ENCODE measurements around the gene SFTPB.

SFTPB gene

DNA sequence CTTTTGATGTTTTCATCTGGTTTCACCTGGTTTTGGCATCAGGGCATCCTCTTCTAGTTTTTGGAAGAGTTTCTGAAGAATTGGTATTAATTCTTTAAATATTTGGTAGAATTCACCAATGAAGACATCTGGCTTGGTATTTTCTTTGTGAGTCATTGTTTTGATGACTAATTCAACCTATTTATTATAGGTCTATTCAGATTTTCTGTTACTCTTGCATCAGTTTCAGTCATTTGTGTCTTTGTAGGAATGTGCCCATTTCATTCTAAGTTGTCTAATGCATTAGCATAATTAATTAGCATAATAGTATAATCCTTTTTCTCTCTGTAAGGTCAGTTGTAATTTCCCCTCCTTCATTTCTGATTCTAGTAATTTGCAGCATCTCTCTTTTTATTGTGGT lies 34.2 kb upstream of the SFTPB start:
- DNase-seq (ENCODE audit: low spot score) = no peak

DNA sequence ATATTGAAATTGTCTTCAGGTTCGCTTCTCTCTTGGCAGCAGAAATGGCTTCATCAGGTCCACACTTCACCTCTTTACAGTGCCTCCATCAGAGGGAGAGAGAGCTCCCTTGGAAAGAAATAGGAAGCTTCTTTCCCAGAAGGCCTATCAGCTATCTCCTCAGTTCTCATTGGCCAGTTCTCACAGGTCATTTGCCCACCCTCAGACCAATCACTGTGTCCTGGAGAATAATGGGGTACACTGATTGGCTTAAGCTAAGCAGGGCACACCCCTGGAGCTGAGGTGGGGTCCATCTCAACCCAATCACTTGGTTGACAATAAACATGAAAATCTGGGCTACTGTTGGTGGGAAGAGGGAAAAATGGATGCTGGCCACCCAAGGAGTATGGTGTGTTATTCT lies 31.3 kb upstream of the SFTPB start:
- no peak for DNase-seq (ENCODE audit: low spot score)

GRCh38 chr2:85698880-85699254 lies 30.9 kb upstream of the SFTPB start:
- DNase-seq (ENCODE audit: low spot score) = no peak

- DNase-seq (ENCODE audit: low spot score) = no peak
Observed at GRCh38 chr2:85698184-85698879, 30.3 kb upstream of the SFTPB start.

DNA sequence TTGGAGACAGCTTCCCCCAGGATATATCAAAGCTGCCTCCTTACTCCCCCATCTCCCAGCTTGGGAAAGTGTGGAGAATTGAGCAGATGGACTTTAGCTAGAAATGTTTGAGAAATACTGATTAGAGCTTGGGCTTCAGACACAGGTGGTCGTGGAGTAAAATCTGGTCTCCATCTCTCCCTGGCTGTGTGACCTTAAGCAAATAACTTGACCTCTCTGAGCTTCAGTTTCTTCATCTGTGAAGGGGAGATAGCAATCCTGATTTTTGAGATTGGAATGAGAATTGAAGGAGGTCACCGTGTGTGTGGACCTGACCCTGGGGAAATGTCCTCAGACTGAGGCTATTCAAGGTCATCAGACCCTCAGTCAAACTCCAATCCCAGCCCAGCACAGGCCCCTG lies 29.7 kb upstream of the SFTPB start:
- no peak for DNase-seq (ENCODE audit: low spot score)

DNA sequence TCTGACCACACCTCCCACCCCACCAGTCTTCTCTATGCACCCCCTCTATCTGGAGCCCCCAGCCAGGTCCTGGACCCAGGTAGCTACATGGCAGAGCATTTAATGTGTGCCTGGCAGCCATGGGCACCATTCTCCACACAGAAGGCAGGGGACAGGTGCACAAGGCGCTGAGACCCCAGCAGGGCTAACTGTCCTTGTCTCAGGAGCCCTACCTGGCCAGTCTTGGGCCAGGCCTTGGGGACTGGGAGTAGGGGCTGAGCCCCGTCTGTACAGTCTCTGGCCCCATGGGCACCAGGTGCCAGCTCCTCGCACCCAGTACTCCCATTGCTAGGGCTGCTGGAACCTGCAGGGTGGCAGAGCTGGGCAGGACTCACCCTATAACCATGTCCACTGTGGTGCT lies 29.1 kb upstream of the SFTPB start:
- no peak for DNase-seq (ENCODE audit: low spot score)

GRCh38 chr2:85695691-85696668 lies 28.0 kb upstream of the SFTPB start:
- DNase-seq (ENCODE audit: low spot score) = no peak

DNA sequence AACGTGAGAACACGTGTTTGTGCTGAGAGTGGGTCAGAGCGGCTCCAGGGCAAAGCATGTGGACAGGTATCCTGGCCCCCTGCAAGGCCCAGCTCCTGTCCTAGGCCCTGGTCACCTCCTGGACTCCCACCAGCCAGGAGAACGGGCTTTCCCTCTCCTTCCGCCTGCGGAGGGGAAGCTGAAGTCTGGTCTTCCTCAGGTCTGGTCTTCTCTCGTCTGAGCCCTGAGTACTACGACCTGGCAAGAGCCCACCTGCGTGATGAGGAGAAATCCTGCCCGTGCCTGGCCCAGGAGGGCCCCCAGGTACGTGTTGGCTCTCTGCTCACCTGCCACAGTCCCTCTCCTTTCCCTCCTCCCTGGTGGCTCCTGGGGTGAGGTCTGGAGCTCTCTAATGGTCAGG lies 27.1 kb upstream of the SFTPB start:
- DNase-seq (ENCODE audit: low spot score) = no peak

- no peak for DNase-seq (ENCODE audit: low spot score)
Observed at GRCh38 chr2:85694052-85695025, 26.3 kb upstream of the SFTPB start, which contains the start of gene GNLY. GNLY (plus strand) TSS chr2:85694358; CDS start chr2:85694419, 61 bp downstream.

- no peak for DNase-seq (ENCODE audit: low spot score)
Observed at GRCh38 chr2:85692039-85692645, 24.1 kb upstream of the SFTPB start.

GRCh38 chr2:85690932-85691331 lies 22.9 kb upstream of the SFTPB start:
- DNase-seq (ENCODE audit: low spot score) = no peak

GRCh38 chr2:85684806-85685205 lies 16.8 kb upstream of the SFTPB start:
- DNase-seq (ENCODE audit: low spot score) = no peak

DNA sequence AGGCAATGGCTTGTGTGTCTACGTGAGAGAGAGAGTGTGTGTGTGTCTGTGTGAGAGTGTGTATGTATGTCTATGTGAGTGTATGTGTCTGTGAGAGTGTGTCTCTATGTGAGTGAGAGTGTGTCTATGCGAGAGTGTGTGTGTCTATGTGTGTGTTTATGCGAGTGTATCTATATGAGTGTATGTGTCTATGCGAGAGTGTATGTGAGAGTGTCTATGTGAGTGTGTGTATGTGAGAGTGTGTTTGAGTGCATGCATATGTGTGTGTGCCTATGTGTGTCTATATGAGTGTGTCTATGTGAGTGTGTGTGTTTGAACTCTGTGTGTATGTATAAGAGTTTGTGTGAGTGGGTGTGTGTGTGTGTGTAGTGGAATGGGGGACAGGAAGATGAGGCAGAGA lies 16.4 kb upstream of the SFTPB start:
- DNase-seq (ENCODE audit: low spot score) = no peak

DNA sequence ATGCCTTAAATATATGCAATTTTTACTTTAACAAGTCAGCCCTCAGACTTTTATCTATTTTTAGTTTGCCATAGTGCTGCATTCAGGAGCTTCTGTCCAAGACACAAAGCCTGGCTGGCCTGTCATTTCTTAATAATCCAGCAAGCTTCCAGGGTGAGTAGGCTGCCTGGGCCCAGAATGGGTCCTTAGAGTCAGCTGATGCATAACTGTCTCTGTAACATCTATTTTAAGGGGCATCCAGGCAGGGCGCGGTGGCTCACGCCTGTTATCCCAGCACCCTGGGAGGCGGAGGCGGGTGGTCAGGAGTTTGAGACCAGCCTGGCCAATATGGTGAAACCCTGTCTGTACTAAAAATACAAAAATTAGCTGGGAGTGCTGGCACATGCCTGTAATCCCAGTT lies 14.4 kb upstream of the SFTPB start:
- DNase-seq (ENCODE audit: low spot score) = no peak

GRCh38 chr2:85681776-85682175 lies 13.8 kb upstream of the SFTPB start:
- no peak for DNase-seq (ENCODE audit: low spot score)

DNA sequence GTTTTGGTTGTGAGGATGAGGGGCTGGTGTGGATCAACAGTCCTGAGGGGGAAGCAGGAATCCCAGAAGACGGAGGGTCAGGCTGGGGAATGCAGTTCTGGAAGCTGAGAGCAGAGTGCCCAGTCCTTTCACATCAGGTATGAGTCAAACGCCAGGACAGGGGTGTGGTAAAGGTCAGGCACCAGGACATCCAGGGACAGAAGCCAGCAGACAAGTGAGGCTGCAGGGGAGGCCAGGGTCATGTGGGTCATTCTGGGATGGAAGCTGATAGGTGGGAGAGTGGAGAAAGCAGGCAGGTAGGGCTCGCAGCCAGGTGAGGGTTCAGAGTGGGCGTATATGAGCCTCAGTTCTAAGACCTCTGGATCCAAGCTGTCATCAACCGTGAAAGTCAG lies 13.4 kb upstream of the SFTPB start:
- no peak for DNase-seq (ENCODE audit: low spot score)

GRCh38 chr2:85680707-85681371 lies 12.8 kb upstream of the SFTPB start:
- DNase-seq (ENCODE audit: low spot score) = no peak

DNA sequence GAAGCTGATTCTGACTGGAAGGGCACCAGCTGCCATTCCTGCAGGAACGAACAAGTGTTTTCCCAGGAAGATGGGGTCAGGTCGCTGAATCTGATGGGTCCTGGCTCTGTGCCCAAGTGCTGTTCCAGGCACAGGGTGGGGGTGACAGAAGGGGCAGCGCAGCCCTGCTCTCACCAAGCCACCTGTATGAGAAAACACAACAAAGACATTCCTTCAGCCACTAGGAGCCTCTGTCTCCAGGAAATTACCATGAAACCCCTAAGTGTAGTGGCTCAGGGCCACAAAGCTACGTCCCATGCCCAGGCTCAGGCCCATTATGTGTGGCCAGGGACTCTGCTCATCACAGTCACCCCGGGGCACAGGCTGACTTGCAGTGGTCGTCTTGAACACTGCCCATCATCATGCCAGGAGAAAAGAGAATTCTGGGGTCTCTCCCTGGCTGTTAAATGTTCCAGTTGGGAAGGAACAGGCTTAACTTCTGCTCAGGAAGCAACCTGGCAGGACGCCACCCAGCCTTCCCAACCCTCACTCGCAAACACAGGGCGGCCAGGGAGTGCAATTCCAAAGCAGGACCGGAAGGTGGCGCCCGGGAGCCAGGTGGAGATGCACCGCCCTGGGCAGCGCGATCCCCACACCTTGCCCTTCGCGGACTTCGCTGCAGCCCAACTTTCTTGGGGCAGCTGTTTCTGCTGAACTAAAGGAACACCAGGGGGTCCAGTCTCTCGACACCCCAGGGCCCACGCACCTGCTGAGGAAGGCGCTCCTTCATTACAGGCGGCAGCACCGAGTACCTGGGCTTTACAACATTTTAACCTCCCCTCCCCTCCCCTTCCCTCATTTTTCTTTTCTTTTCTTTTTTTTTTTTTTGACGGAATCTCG lies 11.0 kb upstream of the SFTPB start:
- peak; percentile 97 for DNase-seq (ENCODE audit: low spot score)

DNA sequence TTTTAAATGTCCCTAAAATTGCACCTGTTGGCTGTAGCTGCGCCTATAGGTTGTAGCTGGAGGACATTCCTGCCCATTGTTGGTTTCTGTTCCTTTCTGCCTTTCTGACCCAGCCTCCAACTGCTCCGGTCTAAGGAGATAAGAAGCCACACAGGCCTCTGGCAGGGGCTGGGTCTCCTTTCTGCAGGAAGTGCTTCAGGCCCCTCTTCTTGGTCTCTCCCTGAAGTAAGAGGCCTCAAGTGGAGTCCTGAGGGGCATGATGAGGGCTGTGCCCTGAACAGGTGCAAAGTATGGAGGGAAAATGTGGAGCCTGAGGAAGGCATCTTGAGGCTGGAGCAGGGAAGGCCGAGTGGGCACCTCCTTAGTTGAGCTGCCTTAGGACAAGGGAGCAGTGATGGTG lies 10.4 kb upstream of the SFTPB start:
- no peak for DNase-seq (ENCODE audit: low spot score)
